ENCODE results near the gene RPL11. TPM values are rescaled to one million over a fixed set of nuclear protein-coding genes. Genes with fewer than 3 reads are reported as not detected.

RPL11 gene
- total and polyA plus RNA-seq, 2 of the 8 experiments (the other 6 are each of a cell fraction or from before 2014, with no cell fraction given), result 1,192 to 1,426 TPM

DNA sequence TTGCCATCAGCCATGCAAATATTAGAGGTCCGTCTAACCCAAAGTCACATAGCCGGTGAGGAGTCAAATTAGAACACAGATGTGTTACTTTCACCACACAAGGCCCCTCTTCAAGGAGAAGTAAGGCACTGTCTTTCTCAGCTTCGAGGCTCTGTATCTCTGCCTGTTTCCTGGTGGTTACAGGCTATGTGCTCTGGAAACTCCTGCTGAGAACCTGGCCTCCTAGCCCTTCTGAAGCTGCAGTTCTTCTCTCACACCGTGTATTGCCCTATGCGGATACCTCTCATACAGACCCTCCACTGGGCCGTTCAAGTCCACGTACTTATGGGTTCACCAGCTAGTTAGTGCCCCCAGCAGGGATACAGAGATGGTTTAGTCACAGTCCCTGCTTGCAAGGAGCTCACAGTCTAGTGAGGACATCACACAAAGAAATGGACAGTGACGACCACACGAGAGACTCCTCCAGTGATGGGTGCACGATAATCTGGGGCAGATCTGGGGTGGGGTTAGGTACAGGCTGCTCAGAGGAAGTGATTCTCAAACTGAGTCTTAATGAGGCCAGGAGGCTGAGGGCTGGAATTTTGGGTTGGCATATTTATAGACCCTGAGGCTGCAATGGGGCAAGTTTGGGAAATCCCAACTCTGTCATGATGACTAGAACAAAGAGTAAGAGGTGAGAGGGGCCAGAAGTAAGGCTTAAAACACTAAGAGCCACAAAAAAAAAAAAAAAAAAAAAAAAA is 28.8 kb downstream of the RPL11 start:
- ChIA-PET POLR2A (ENCODE audit: partially characterized antibody) (interaction anchor here (0.8 to 1.6 kb wide), 3 partner anchors 22 to 29 kb away, joined by 3 to 5 read pairs (median 4); partner anchors contain the start of gene RPL11), CTCF (ENCODE audit: partially characterized antibody) (interaction anchor here (0.9 to 2.6 kb wide), 4 partner anchors 10 to 29 kb away, joined by 3 to 17 read pairs (median 7); partner anchors contain the start of gene RPL11)
- Histone ChIP-seq H4K20me1 (replicated peaks in 1 of 2; ENCODE audit: control insufficient read depth in 1 of 2, insufficient read depth in 2 of 2, low read length in 2 of 2) (peaks cover 3 to 10% of the 10 kb centered on the region in 2 experiments), H3K79me1 (ENCODE audit: low read depth, low read length) (peaks cover 9% of the 10 kb centered on the region), H3K4me2 (ENCODE audit: insufficient read depth in 1 of 2, low read depth in 2 of 2, low read length in 2 of 2) (no peak overlapping the region), H3K4ac (replicated peaks; ENCODE audit: insufficient read length, low read depth, low read length) (no peak overlapping the region), H3K14ac (ENCODE audit: insufficient read length) (no peak overlapping the region), H4K8ac (ENCODE audit: extremely low read depth, insufficient read depth, low read length) (no peak overlapping the region), H2BK20ac (ENCODE audit: low read length) (no peak overlapping the region), H3K23ac (ENCODE audit: insufficient read length) (no peak overlapping the region), H3K27ac (ENCODE audit: low read depth, low read length) (no peak overlapping the region), H3K18ac (ENCODE audit: extremely low read depth, low read length) (no peak overlapping the region), H3K23me2 (ENCODE audit: low read depth, low read length) (no peaks in the 10 kb centered on the region), H2BK12ac (ENCODE audit: low read depth, low read length) (0 out of 2 replicates have a peak overlapping the region, but pooled peaks have one; percentile 17), H2AK5ac (ENCODE audit: low read depth, low read length) (no peak overlapping the region), H4K91ac (replicated peaks; ENCODE audit: insufficient read length, low read length) (no peak overlapping the region), H4K5ac (ENCODE audit: insufficient read length, low read depth, low read length) (no peak overlapping the region), H3K27me3 (replicated peaks in 1 of 4; ENCODE audit: control insufficient read depth in 3 of 4, extremely low read depth in 1 of 4, insufficient read depth in 3 of 4, low read length in 3 of 4) (no peaks in the 10 kb centered on the region), H2BK5ac (ENCODE audit: low read depth, low read length) (no peak overlapping the region), H3K4me1 (replicated peaks in 1 of 4; ENCODE audit: control insufficient read depth in 3 of 4, insufficient read depth in 4 of 4, low read length in 3 of 4) (no peaks in the 10 kb centered on the region), H3K56ac (replicated peaks; ENCODE audit: insufficient read length, low read depth, low read length) (no peak overlapping the region), H3K9ac (replicated peaks in 1 of 4; ENCODE audit: extremely low read depth in 1 of 4, low read depth in 3 of 4, low read length in 3 of 4) (no peak overlapping the region), H3K4me3 (ENCODE audit: extremely low read depth in 1 of 4, insufficient read depth in 2 of 4, low read depth in 3 of 4, low read length in 4 of 4) (no peak overlapping the region), H3K36me3 (ENCODE audit: control insufficient read depth in 2 of 4, insufficient read depth in 4 of 4, low read length in 3 of 4) (no peaks in the 10 kb centered on the region), H3K9me3 (ENCODE audit: insufficient read depth in 2 of 2, low read depth in 1 of 2, low read length in 1 of 2) (no peaks in the 10 kb centered on the region), H3K79me2 (ENCODE audit: control insufficient read depth in 1 of 2, insufficient read depth in 2 of 2, low read length in 2 of 2) (peaks cover 0 to 12% of the 10 kb centered on the region in 2 experiments; a peak in 1 of 4 replicates), H2BK15ac (ENCODE audit: low read length) (no peak overlapping the region), H2BK120ac (replicated peaks; ENCODE audit: low read depth, low read length) (no peak overlapping the region), H2AFZ (ENCODE audit: low read length) (no peak overlapping the region)
- FAIRE-seq (no peak), DNase-seq (ENCODE audit: low read depth in 1 of 2, low spot score in 2 of 2) (no peak)
- 91% methylated on average over 10 of the region's 10 CpGs; no CpG with 5 or more reads in 1 of the 2 experiments for WGBS, 2 experiments (ENCODE audit: extremely low coverage in 1 of 2, insufficient coverage in 1 of 2, insufficient read length in 1 of 2, insufficient replicate concordance in 2 of 2, low coverage in 1 of 2, low lambda C conversion rate in 2 of 2, missing lambda C conversion rate in 1 of 2)
- TF ChIP-seq BACH1 (IDR thresholded peaks at IDR 0.05; ENCODE audit: low read length) (no peak), SP4 (IDR thresholded peaks at IDR 0.05; ENCODE audit: low read length) (no peak), HDAC2 (IDR thresholded peaks at IDR 0.05; ENCODE audit: borderline replicate concordance in 1 of 2, low read depth in 2 of 2, low read length in 2 of 2) (no peak), BRCA1 (IDR thresholded peaks at IDR 0.05; ENCODE audit: low read depth, low read length) (no peak)

Data from H1 (cell line).